H1 (cell line): ENCODE data around the gene PGP. TPM values are rescaled to one million over a fixed set of nuclear protein-coding genes. Genes with fewer than 3 reads are reported as not detected.

Experiments used
- CTCF ChIA-PET: fragments of 300-600 bp; sonication (Branson Sonifier 250); formaldehyde crosslinking; loops from one replicate; lab custom pipeline; 2021; ENCODE audit not compliant: partially characterized antibody; lab: Charles Lee
- POLR2A ChIA-PET: fragments of 300-600 bp; sonication (Branson Sonifier 250); formaldehyde crosslinking; loops from one replicate; lab custom pipeline; 2021; ENCODE audit warnings: inconsistent platforms; ENCODE audit not compliant: partially characterized antibody; lab: Charles Lee
- DNase-seq, 2 experiments: peaks; one replicate each; pipeline versions ENCODE4 v3.0.0 to v3.0.0-alpha.2; 2010 to 2022; ENCODE audit warnings: low spot score in 2 of 2, low read depth in 1 of 2, mixed read lengths in 1 of 2
- FAIRE-seq: peaks from 2 replicates; lab custom pipeline; 2011; peaks lifted over from hg19 to GRCh38; lab: Jason Lieb, UNC
- H2AFZ ChIP-seq: 2 replicates; pipeline ENCODE4 v1.8.1; 2012; ENCODE audit warnings: low read length, inconsistent platforms
- H2AK5ac ChIP-seq: 2 replicates; pipeline ENCODE4 v1.6.1; 2013; ENCODE audit warnings: low read depth, low read length
- H2BK120ac ChIP-seq: replicated peaks from 2 replicates; pipeline ENCODE3; 2013; ENCODE audit warnings: low read depth, low read length, inconsistent platforms
- H2BK12ac ChIP-seq: 2 replicates; pipeline ENCODE4 v1.6.1; 2013; ENCODE audit warnings: low read depth, low read length
- H2BK15ac ChIP-seq: 2 replicates; pipeline ENCODE4 v1.6.1; 2013; ENCODE audit warnings: low read length
- H2BK20ac ChIP-seq: 2 replicates; pipeline ENCODE4 v1.6.1; 2013; ENCODE audit warnings: low read length
- H2BK5ac ChIP-seq: 2 replicates; pipeline ENCODE4 v1.6.1; 2013; ENCODE audit warnings: low read depth, low read length
- H3K14ac ChIP-seq: 2 replicates; pipeline ENCODE4 v1.6.1; 2013; ENCODE audit warnings: inconsistent platforms; ENCODE audit not compliant: insufficient read length
- H3K18ac ChIP-seq: 2 replicates; pipeline ENCODE4 v1.6.1; 2013; ENCODE audit warnings: low read length; ENCODE audit errors: extremely low read depth
- H3K23ac ChIP-seq: 2 replicates; pipeline ENCODE4 v1.6.1; 2013; ENCODE audit warnings: inconsistent platforms; ENCODE audit not compliant: insufficient read length
- H3K23me2 ChIP-seq: 2 replicates; pipeline ENCODE4 v1.6.1; 2013; ENCODE audit warnings: low read depth, low read length
- H3K27ac ChIP-seq: 2 replicates; pipeline ENCODE4 v1.6.1; 2011; ENCODE audit warnings: low read depth, low read length, inconsistent platforms
- H3K27me3 ChIP-seq, 4 experiments: replicated peaks in 1 of 4; 1 replicate in 1 of 4; 2 replicates in 3 of 4; pipeline versions ENCODE4 v1.6.1 to v1.8.1; 2011 to 2013; ENCODE audit warnings: low read length in 3 of 4, mild to moderate bottlenecking in 3 of 4, inconsistent platforms in 2 of 4, mixed read lengths in 2 of 4, moderate library complexity in 1 of 4; ENCODE audit not compliant: control insufficient read depth in 3 of 4, insufficient read depth in 3 of 4; ENCODE audit errors: extremely low read depth in 1 of 4
- H3K36me3 ChIP-seq, 4 experiments: 2 replicates each; pipeline versions ENCODE4 v1.6.1 to v1.8.1; 2011 to 2013; ENCODE audit warnings: mild to moderate bottlenecking in 4 of 4, low read length in 3 of 4, moderate library complexity in 2 of 4, control low read depth in 1 of 4, inconsistent platforms in 1 of 4; ENCODE audit not compliant: insufficient read depth in 4 of 4, control insufficient read depth in 2 of 4
- H3K4ac ChIP-seq: replicated peaks from 2 replicates; pipeline ENCODE3; 2013; ENCODE audit warnings: low read length, low read depth, mixed read lengths, inconsistent platforms; ENCODE audit not compliant: insufficient read length
- H3K4me1 ChIP-seq, 4 experiments: replicated peaks in 1 of 4; 1 replicate in 1 of 4; 2 replicates in 3 of 4; pipeline versions ENCODE4 v1.6.1 to v1.8.1; 2011 to 2013; ENCODE audit warnings: low read length in 3 of 4, inconsistent platforms in 2 of 4, mixed read lengths in 1 of 4; ENCODE audit not compliant: insufficient read depth in 4 of 4, control insufficient read depth in 3 of 4
- H3K4me2 ChIP-seq, 2 experiments: 2 replicates each; pipeline versions ENCODE4 v1.6.1 to v1.8.1; 2011 to 2013; ENCODE audit warnings: low read depth in 2 of 2, low read length in 2 of 2, control low read depth in 1 of 2, inconsistent platforms in 1 of 2, mild to moderate bottlenecking in 1 of 2; ENCODE audit not compliant: insufficient read depth in 1 of 2
- H3K4me3 ChIP-seq, 4 experiments: fragments of 200-600, 300-600 bp in 1 of 4; sonication (generic), shearing (Covaris generic), sonication (Bioruptor Twin) in 1 of 4; 2 replicates each; pipeline versions ENCODE4 v1.5.1 to v1.8.1; 2011 to 2016; ENCODE audit warnings: low read length in 4 of 4, low read depth in 3 of 4, control low read depth in 2 of 4, inconsistent platforms in 2 of 4, mild to moderate bottlenecking in 2 of 4, mixed read lengths in 1 of 4, moderate library complexity in 1 of 4; ENCODE audit not compliant: insufficient read depth in 2 of 4; ENCODE audit errors: extremely low read depth in 1 of 4
- H3K56ac ChIP-seq: replicated peaks from 2 replicates; pipeline ENCODE3; 2013; ENCODE audit warnings: low read depth, mild to moderate bottlenecking, mixed read lengths, low read length, inconsistent platforms; ENCODE audit not compliant: insufficient read length
- H3K79me1 ChIP-seq: 2 replicates; pipeline ENCODE4 v1.6.1; 2013; ENCODE audit warnings: low read depth, low read length, control low read depth
- H3K79me2 ChIP-seq, 2 experiments: 2 replicates each; pipeline versions ENCODE4 v1.6.1 to v1.8.1; 2012 to 2013; ENCODE audit warnings: low read length in 2 of 2, mild to moderate bottlenecking in 2 of 2, inconsistent platforms in 1 of 2; ENCODE audit not compliant: insufficient read depth in 2 of 2, control insufficient read depth in 1 of 2
- H3K9ac ChIP-seq, 4 experiments: replicated peaks in 1 of 4; 1 replicate in 1 of 4; 2 replicates in 3 of 4; pipeline versions ENCODE4 v1.6.1 to v1.8.1; 2011 to 2013; ENCODE audit warnings: low read depth in 3 of 4, low read length in 3 of 4, control low read depth in 2 of 4, mild to moderate bottlenecking in 2 of 4, moderate library complexity in 2 of 4, inconsistent platforms in 1 of 4; ENCODE audit errors: extremely low read depth in 1 of 4
- H3K9me3 ChIP-seq, 2 experiments: 2 replicates each; pipeline versions ENCODE4 v1.6.1 to v1.8.1; 2012 to 2013; ENCODE audit warnings: mild to moderate bottlenecking in 2 of 2, moderate library complexity in 2 of 2, control low read depth in 1 of 2, inconsistent platforms in 1 of 2, low read depth in 1 of 2, low read length in 1 of 2, mixed read lengths in 1 of 2; ENCODE audit not compliant: insufficient read depth in 2 of 2
- H4K20me1 ChIP-seq, 2 experiments: replicated peaks in 1 of 2; 2 replicates each; pipeline versions ENCODE3 to v1.8.1; 2011 to 2013; ENCODE audit warnings: inconsistent platforms in 2 of 2, low read length in 2 of 2, mild to moderate bottlenecking in 1 of 2; ENCODE audit not compliant: insufficient read depth in 2 of 2, control insufficient read depth in 1 of 2
- H4K5ac ChIP-seq: 2 replicates; pipeline ENCODE4 v1.6.1; 2013; ENCODE audit warnings: low read length, low read depth, mixed read lengths, inconsistent platforms; ENCODE audit not compliant: insufficient read length
- H4K8ac ChIP-seq: 2 replicates; pipeline ENCODE4 v1.8.0; 2013; ENCODE audit warnings: mild to moderate bottlenecking, moderate library complexity, low read length, inconsistent platforms; ENCODE audit not compliant: insufficient read depth; ENCODE audit errors: extremely low read depth
- H4K91ac ChIP-seq: replicated peaks from 2 replicates; pipeline ENCODE3; 2013; ENCODE audit warnings: low read length, mixed read lengths, inconsistent platforms; ENCODE audit not compliant: insufficient read length
- PHF8 ChIP-seq: fragments of 200-600 bp; sonication (generic); conservative IDR thresholded peaks from 2 replicates; pipeline ENCODE4 v1.7.1; 2012; ENCODE audit warnings: low read depth, mild to moderate bottlenecking, inconsistent platforms, low read length, moderate library complexity
- SUZ12 ChIP-seq: fragments of 200-600 bp; sonication (generic); IDR thresholded peaks from 2 replicates; pipeline ENCODE4 v1.6.1; 2012; ENCODE audit warnings: mild to moderate bottlenecking, inconsistent platforms, low read length, moderate library complexity, mixed read lengths
- WGBS, 2 experiments: shearing (Covaris generic) in 1 of 2; methylation state at CpG; one replicate each; pipeline versions ENCODE4 v1.1.6 to v1.1.7; 2013 to 2015; ENCODE audit warnings: low lambda C conversion rate in 2 of 2, mixed read lengths in 2 of 2, inconsistent platforms in 1 of 2, low coverage in 1 of 2, missing lambda C conversion rate in 1 of 2; ENCODE audit not compliant: insufficient replicate concordance in 2 of 2, insufficient coverage in 1 of 2, insufficient read length in 1 of 2; ENCODE audit errors: extremely low coverage in 1 of 2, missing lambda C conversion rate in 1 of 2; 5-methylcytosine and 5-hydroxymethylcytosine counted together
- polyA plus RNA-seq, 7 experiments: library from polyadenylated mRNA; depleted of rRNA in 3 of 7; stranded (reverse) in 5 of 7; unstranded in 2 of 7; fragments of >200 nt in 5 of 7; fragments of 200-250 nt in 2 of 7; gene quantifications; 1 replicate in 5 of 7; 2 replicates in 1 of 7; 4 replicates in 1 of 7; pipeline versions ENCODE4 v1.2.1 to v1.2.3, GENCODE V29; 2011 to 2013; ENCODE audit warnings: missing spikeins in 2 of 7, mixed read lengths in 2 of 7
- total RNA-seq: library from RNA; stranded (reverse); fragmentation: NEBNext Ultra II Directional; extraction: Animal tissue kit (Norgen Biotek cat#: 25700); gene quantifications from 2 replicates; pipeline ENCODE4 v1.2.1, GENCODE V29; 2021

The PGP gene
- total and polyA plus RNA-seq, 2 of the 8 experiments (the other 6 are each of a cell fraction or from before 2014, with no cell fraction given): 30.9 to 55.9 TPM

DNA sequence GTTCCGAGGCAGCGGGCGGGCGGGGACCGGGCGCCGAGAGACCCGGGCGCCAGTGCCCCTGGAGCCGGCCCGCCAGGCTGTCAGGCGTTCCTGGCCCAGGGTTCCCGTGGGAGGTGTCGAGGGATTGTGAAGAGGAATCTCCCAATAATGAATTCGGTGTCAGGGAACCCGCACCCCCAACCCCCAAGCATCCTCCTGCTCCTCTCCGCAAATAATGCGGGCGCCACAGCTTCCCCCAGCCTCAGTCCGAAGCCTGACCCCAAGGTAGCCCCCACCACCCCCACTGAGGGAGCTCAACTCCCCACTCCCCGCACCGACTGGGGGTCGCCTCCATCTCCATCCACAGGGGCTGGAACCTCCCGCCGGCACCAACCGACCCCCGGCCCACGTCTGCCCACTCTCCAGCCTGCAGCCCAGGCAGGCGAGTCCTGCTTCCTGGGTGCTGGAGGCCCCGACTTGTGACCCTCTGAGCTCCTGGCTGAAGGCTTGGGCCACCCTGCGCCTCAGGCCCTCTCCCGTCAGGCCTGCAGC is 17.6 kb downstream of the PGP start:
- H2AFZ ChIP-seq: no peak overlapping the region

More for the DNA sequence above, 17.6 kb downstream of the PGP start:
- no peak overlapping the region for H2BK5ac ChIP-seq
- H2BK20ac ChIP-seq: no peak overlapping the region
- H3K4me3 ChIP-seq: peak overlapping the region in 2 of 4 experiments; percentile 48 to 63; a peak in 4 of 8 replicates
- H3K23ac ChIP-seq: no peak overlapping the region
- H3K79me2 ChIP-seq: no peaks in the 10 kb centered on the region
- peaks cover 4 to 34% (median 24%) of the 10 kb centered on the region in 4 experiments for H3K27me3 ChIP-seq
- FAIRE-seq (no peak), DNase-seq (no peak)
- H3K9ac ChIP-seq: no peak overlapping the region
- H3K4ac ChIP-seq: peak overlapping the region; percentile 69
- 59% methylated on average over 10 of the region's 32 CpGs; no CpG with 5 or more reads in 1 of the 2 experiments for WGBS, 2 experiments
- H4K20me1 ChIP-seq: peaks cover 4 to 14% of the 10 kb centered on the region in 2 experiments
- no peaks in the 10 kb centered on the region for H3K9me3 ChIP-seq
- no peak overlapping the region for H3K56ac ChIP-seq
- peak overlapping the region; percentile 89 for H4K8ac ChIP-seq
- ChIA-PET CTCF (interaction anchor here (0.6 to 1.8 kb wide), 2 partner anchors 39 to 467 kb away, joined by 3 to 6 read pairs; partner anchors contain the start of gene DNASE1L2), POLR2A (interaction anchor here (0.5 to 6.9 kb wide), 12 partner anchors 9 to 309 kb away, joined by 3 to 63 read pairs (median 4); partner anchors contain the start of genes BRICD5, DNASE1L2, ECI1 and MLST8)
- no peak overlapping the region for H4K5ac ChIP-seq
- peak overlapping the region; percentile 24; the same call in 1 of the 2 replicates for H2AK5ac ChIP-seq
- H2BK15ac ChIP-seq: peak overlapping the region; percentile 72
- no peak overlapping the region for H3K14ac ChIP-seq
- peaks cover 0 to 10% (median 3%) of the 10 kb centered on the region in 4 experiments; a peak in 4 of 7 replicates for H3K4me1 ChIP-seq
- no peak overlapping the region for H3K27ac ChIP-seq
- no peaks in the 10 kb centered on the region for H3K36me3 ChIP-seq
- TF ChIP-seq SUZ12 (peak; percentile 31), PHF8 (no peak)
- no peaks in the 10 kb centered on the region for H3K79me1 ChIP-seq
- no peak overlapping the region for H2BK12ac ChIP-seq
- no peak overlapping the region for H4K91ac ChIP-seq
- peak overlapping the region; percentile 52 to 67 for H3K4me2 ChIP-seq
- H3K23me2 ChIP-seq: peaks cover 8% of the 10 kb centered on the region; the same call in 1 of the 2 replicates
- no peak overlapping the region for H3K18ac ChIP-seq
- H2BK120ac ChIP-seq: no peak overlapping the region
